ENCODE results near the gene TMEM98. TPM values are rescaled to one million over a fixed set of nuclear protein-coding genes. Genes with fewer than 3 reads are reported as not detected.
"Not testable (repeated sequence)": the region's sequence is repeated elsewhere in the genome, so short reads cannot be mapped to it uniquely, and the experiment has no call there.

TMEM98 gene
- total RNA-seq, 1 donor from 2014 or later, result 133 TPM

- Mint-ChIP-seq H3K9me3 (no peaks in the 10 kb centered on the region), H3K4me1 (no peaks in the 10 kb centered on the region), H3K27me3 (ENCODE audit: low read depth) (peaks cover 31% of the 10 kb centered on the region), H3K36me3 (ENCODE audit: low read depth) (no peaks in the 10 kb centered on the region), H3K4me3 (no peak overlapping the region), H3K27ac (ENCODE audit: unreplicated experiment) (no peak overlapping the region)
- TF ChIP-seq CTCF (conservative IDR thresholded peaks at IDR 0.05), result no peak
- DNase-seq (ENCODE audit: low read depth, low spot score), result no peak
Measured at GRCh38 chr17:32960815-32961214, 32.9 kb downstream of the TMEM98 start.

GRCh38 chr17:32962320-32962711 is 34.4 kb downstream of the TMEM98 start:
- no peak overlapping the region for H3K27ac Mint-ChIP-seq (ENCODE audit: unreplicated experiment)
- H3K4me1 Mint-ChIP-seq, result no peaks in the 10 kb centered on the region
- no peak for DNase-seq (ENCODE audit: low read depth, low spot score)
- no peaks in the 10 kb centered on the region for H3K36me3 Mint-ChIP-seq (ENCODE audit: low read depth)
- no peak for TF ChIP-seq CTCF (conservative IDR thresholded peaks at IDR 0.05)
- H3K9me3 Mint-ChIP-seq, result no peaks in the 10 kb centered on the region
- no peak overlapping the region for H3K4me3 Mint-ChIP-seq
- peaks cover 39% of the 10 kb centered on the region for H3K27me3 Mint-ChIP-seq (ENCODE audit: low read depth)

- Mint-ChIP-seq H3K9me3 (no peaks in the 10 kb centered on the region), H3K4me1 (no peaks in the 10 kb centered on the region), H3K27me3 (ENCODE audit: low read depth) (peaks cover 39% of the 10 kb centered on the region), H3K27ac (ENCODE audit: unreplicated experiment) (no peak overlapping the region), H3K36me3 (ENCODE audit: low read depth) (no peaks in the 10 kb centered on the region), H3K4me3 (no peak overlapping the region)
- no peak for TF ChIP-seq CTCF (conservative IDR thresholded peaks at IDR 0.05)
- no peak for DNase-seq (ENCODE audit: low read depth, low spot score)
Measured at GRCh38 chr17:32964541-32964940, 36.6 kb downstream of the TMEM98 start.

- Mint-ChIP-seq H3K27me3 (ENCODE audit: low read depth) (peaks cover 28% of the 10 kb centered on the region), H3K9me3 (peaks cover 13% of the 10 kb centered on the region)
- not testable (repeated sequence) for H3K36me3 Mint-ChIP-seq (ENCODE audit: low read depth); H3K27ac Mint-ChIP-seq (ENCODE audit: unreplicated experiment); H3K4me1 Mint-ChIP-seq; DNase-seq (ENCODE audit: low read depth, low spot score); H3K4me3 Mint-ChIP-seq
Measured at GRCh38 chr17:32969231-32969630, 41.3 kb downstream of the TMEM98 start.

- no peak for TF ChIP-seq CTCF (conservative IDR thresholded peaks at IDR 0.05)
- Mint-ChIP-seq H3K27ac (ENCODE audit: unreplicated experiment) (no peak overlapping the region), H3K4me1 (no peaks in the 10 kb centered on the region), H3K27me3 (ENCODE audit: low read depth) (peaks cover 20% of the 10 kb centered on the region), H3K4me3 (no peak overlapping the region), H3K9me3 (peaks cover 13% of the 10 kb centered on the region), H3K36me3 (ENCODE audit: low read depth) (no peaks in the 10 kb centered on the region)
- no peak for DNase-seq (ENCODE audit: low read depth, low spot score)
Measured at GRCh38 chr17:32970281-32970680, 42.3 kb downstream of the TMEM98 start.

GRCh38 chr17:32971171-32971570 is 43.2 kb downstream of the TMEM98 start:
- H3K27me3 Mint-ChIP-seq (ENCODE audit: low read depth), result peaks cover 14% of the 10 kb centered on the region
- no peaks in the 10 kb centered on the region for H3K4me1 Mint-ChIP-seq
- peaks cover 13% of the 10 kb centered on the region for H3K9me3 Mint-ChIP-seq
- H3K4me3 Mint-ChIP-seq, result no peak overlapping the region
- no peaks in the 10 kb centered on the region for H3K36me3 Mint-ChIP-seq (ENCODE audit: low read depth)
- no peak overlapping the region for H3K27ac Mint-ChIP-seq (ENCODE audit: unreplicated experiment)
- no peak for TF ChIP-seq CTCF (conservative IDR thresholded peaks at IDR 0.05)
- no peak for DNase-seq (ENCODE audit: low read depth, low spot score)

Data from neural crest cell (in vitro differentiated cells).